ENCODE results near the gene ANKRD16. TPM values are rescaled to one million over a fixed set of nuclear protein-coding genes. Genes with fewer than 3 reads are reported as not detected.
"Not testable (repeated sequence)": the region's sequence is repeated elsewhere in the genome, so short reads cannot be mapped to it uniquely, and the experiment has no call there.

ANKRD16 gene
- total RNA-seq, 4 donors from 2014 or later: 8.5 to 21.7 (median 17.8) TPM

GRCh38 chr10:5911670-5912069, 22.0 kb upstream of the ANKRD16 start:
- intact Hi-C loops (cut with DNase I; ENCODE audit: low total_unique reads): no loop called here
- no peak for DNase-seq
- H3K36me3 ChIP-seq: peaks cover 0 to 70% (median 32%) of the 10 kb centered on the region in 4 donors
- 88 to 95% methylated on average over 2 to 4 of the region's 4 CpGs for WGBS, 2 donors (ENCODE audit: low coverage in 1 of 2)
- in situ Hi-C loops (cut with MboI; ENCODE audit: low pct_ligation_motif_present in 1 of 4, low pct_unique_long_range_greater_than_20kb in 1 of 4, low sequenced_read_pairs in 3 of 4): no loop called here
- H3K27me3 ChIP-seq: no peaks in the 10 kb centered on the region
- no peaks in the 10 kb centered on the region for H3K4me1 ChIP-seq
- no peak overlapping the region for H3K4me3 ChIP-seq
- TF ChIP-seq POLR2AphosphoS5 (IDR thresholded peaks at IDR 0.05) (no peak), CTCF (IDR thresholded peaks at IDR 0.05) (no peak), EP300 (IDR thresholded peaks at IDR 0.05; ENCODE audit: low read depth) (no peak), POLR2A (IDR thresholded peaks at IDR 0.05) (no peak)
- H3K27ac ChIP-seq: no peak overlapping the region
- no peaks in the 10 kb centered on the region for H3K9me3 ChIP-seq

- H3K27ac ChIP-seq: peak overlapping the region in 2 of 4 donors; percentile 7 to 29
- in situ Hi-C loops (cut with MboI; ENCODE audit: low pct_ligation_motif_present in 1 of 4, low pct_unique_long_range_greater_than_20kb in 1 of 4, low sequenced_read_pairs in 3 of 4): no loop called here
Measured at GRCh38 chr10:5910323-5911100, 20.8 kb upstream of the ANKRD16 start.

GRCh38 chr10:5908676-5909075, 19.0 kb upstream of the ANKRD16 start:
- H3K36me3 ChIP-seq: peaks cover 0 to 47% (median 19%) of the 10 kb centered on the region in 4 donors
- WGBS, 2 donors (ENCODE audit: low coverage in 1 of 2): 94 to 96% methylated on average over 4 to 7 of the region's 7 CpGs
- in situ Hi-C loops (cut with MboI; ENCODE audit: low pct_ligation_motif_present in 1 of 4, low pct_unique_long_range_greater_than_20kb in 1 of 4, low sequenced_read_pairs in 3 of 4); H3K4me1 ChIP-seq; intact Hi-C loops (cut with DNase I; ENCODE audit: low total_unique reads); H3K27ac ChIP-seq; DNase-seq; H3K27me3 ChIP-seq; H3K9me3 ChIP-seq; H3K4me3 ChIP-seq: not testable (repeated sequence)

More at GRCh38 chr10:5910323-5911100, 20.8 kb upstream of the ANKRD16 start:
- Histone ChIP-seq H3K4me3 (no peak overlapping the region), H3K27me3 (no peaks in the 10 kb centered on the region), H3K4me1 (no peaks in the 10 kb centered on the region), H3K36me3 (peaks cover 0 to 66% (median 27%) of the 10 kb centered on the region in 4 donors), H3K9me3 (no peaks in the 10 kb centered on the region)
- TF ChIP-seq POLR2AphosphoS5 (IDR thresholded peaks at IDR 0.05): peak in 1 of 3 donors; percentile 12
- TF ChIP-seq POLR2A (IDR thresholded peaks at IDR 0.05): no peak
- intact Hi-C loops (cut with DNase I; ENCODE audit: low total_unique reads): no loop called here
- DNase-seq: no peak
- WGBS, 2 donors (ENCODE audit: low coverage in 1 of 2): 81 to 88% methylated on average over 1 to 18 of the region's 18 CpGs

GRCh38 chr10:5906651-5907050, 17.0 kb upstream of the ANKRD16 start:
- Histone ChIP-seq H3K36me3 (peaks cover 0 to 36% (median 16%) of the 10 kb centered on the region in 4 donors), H3K4me3 (no peak overlapping the region), H3K27ac (peak overlapping the region in 1 of 4 donors; percentile 23), H3K4me1 (no peaks in the 10 kb centered on the region), H3K9me3 (no peaks in the 10 kb centered on the region), H3K27me3 (no peaks in the 10 kb centered on the region)
- intact Hi-C loops (cut with DNase I; ENCODE audit: low total_unique reads): no loop called here
- no peak for DNase-seq
- whole genome bisulfite sequencing, 2 donors (ENCODE audit: low coverage in 1 of 2): 86 to 100% methylated on average over 1 to 5 of the region's 5 CpGs
- in situ Hi-C loops (cut with MboI; ENCODE audit: low pct_ligation_motif_present in 1 of 4, low pct_unique_long_range_greater_than_20kb in 1 of 4, low sequenced_read_pairs in 3 of 4): no loop called here
- TF ChIP-seq EP300 (IDR thresholded peaks at IDR 0.05; ENCODE audit: low read depth): no peak
- TF ChIP-seq POLR2A (IDR thresholded peaks at IDR 0.05): no peak
- TF ChIP-seq POLR2AphosphoS5 (IDR thresholded peaks at IDR 0.05): no peak
- TF ChIP-seq CTCF (IDR thresholded peaks at IDR 0.05): no peak

- in situ Hi-C loops (cut with MboI; ENCODE audit: low pct_ligation_motif_present in 1 of 4, low pct_unique_long_range_greater_than_20kb in 1 of 4, low sequenced_read_pairs in 3 of 4): no loop called here
- H3K36me3 ChIP-seq: peaks cover 0 to 29% (median 13%) of the 10 kb centered on the region in 4 donors
- H3K27me3 ChIP-seq: no peaks in the 10 kb centered on the region
- H3K4me3 ChIP-seq: no peak overlapping the region
- no peaks in the 10 kb centered on the region for H3K9me3 ChIP-seq
- 67 to 76% methylated on average over 1 to 13 of the region's 13 CpGs for WGBS, 2 donors (ENCODE audit: low coverage in 1 of 2)
- DNase-seq: peak; percentile 30
- H3K4me1 ChIP-seq: no peaks in the 10 kb centered on the region
- intact Hi-C loops (cut with DNase I; ENCODE audit: low total_unique reads): no loop called here
- TF ChIP-seq CTCF (IDR thresholded peaks at IDR 0.05) (no peak), POLR2AphosphoS5 (IDR thresholded peaks at IDR 0.05) (no peak), EP300 (IDR thresholded peaks at IDR 0.05; ENCODE audit: low read depth) (no peak), POLR2A (IDR thresholded peaks at IDR 0.05) (no peak)
- peak overlapping the region in 1 of 4 donors; percentile 23 for H3K27ac ChIP-seq
Measured at GRCh38 chr10:5905854-5906507, 16.3 kb upstream of the ANKRD16 start.
